Stimulated activated CD4-positive, alpha-beta T cell treated with anti-CD3 and anti-CD28 coated beads, Interleukin-1b, Interleukin-23, amount 100 ng/mL, for 24 hours (primary cell): Measurements from ENCODE around the gene DYRK1A.
"Not testable (repeated sequence)": the region's sequence is repeated elsewhere in the genome, so short reads cannot be mapped to it uniquely, and the experiment has no call there.

Experiments
- DNase-seq, 4 experiments: peaks; one replicate each; pipeline ENCODE4 v3.0.0-alpha.2; 2020; ENCODE audit warnings: low read depth in 4 of 4, low spot score in 1 of 4

The DYRK1A gene

GRCh38 chr21:37547615-37548200 is 181.1 kb downstream of the DYRK1A start:
- no peak for DNase-seq

- no peak for DNase-seq
Measured at GRCh38 chr21:37548521-37548981, 182.0 kb downstream of the DYRK1A start.

- not testable (repeated sequence) for DNase-seq
Measured at GRCh38 chr21:37549730-37550129, 183.2 kb downstream of the DYRK1A start.

GRCh38 chr21:37550157-37550556 is 183.6 kb downstream of the DYRK1A start:
- no peak for DNase-seq

GRCh38 chr21:37550618-37551330 is 184.2 kb downstream of the DYRK1A start:
- no peak for DNase-seq

GRCh38 chr21:37551331-37551992 is 184.9 kb downstream of the DYRK1A start:
- DNase-seq, result no peak

GRCh38 chr21:37551993-37552355 is 185.4 kb downstream of the DYRK1A start:
- no peak for DNase-seq

- no peak for DNase-seq
Measured at GRCh38 chr21:37552496-37553029, 186.0 kb downstream of the DYRK1A start.

GRCh38 chr21:37553078-37553481 is 186.5 kb downstream of the DYRK1A start:
- DNase-seq, result no peak

- no peak for DNase-seq
Measured at GRCh38 chr21:37554661-37555379, 188.2 kb downstream of the DYRK1A start.

- no peak for DNase-seq
Measured at GRCh38 chr21:37555672-37556261, 189.2 kb downstream of the DYRK1A start.

GRCh38 chr21:37557261-37557950 is 190.8 kb downstream of the DYRK1A start:
- no peak for DNase-seq

GRCh38 chr21:37558676-37559211 is 192.2 kb downstream of the DYRK1A start:
- no peak for DNase-seq

- DNase-seq, result no peak
Measured at GRCh38 chr21:37560385-37560784, 193.8 kb downstream of the DYRK1A start.

- DNase-seq, result no peak
Measured at GRCh38 chr21:37561506-37561905, 194.9 kb downstream of the DYRK1A start.

GRCh38 chr21:37561941-37562919 is 195.7 kb downstream of the DYRK1A start:
- DNase-seq, result no peak

GRCh38 chr21:37562920-37563640 is 196.5 kb downstream of the DYRK1A start:
- peak in 2 of 4 experiments; percentile 2 to 13 for DNase-seq

- DNase-seq, result peak; percentile 75 to 87 (median 82)
Measured at GRCh38 chr21:37563641-37564340, 197.2 kb downstream of the DYRK1A start.
